Tibial nerve (tissue), 4 donors: ENCODE measurements around the gene PCDHGA11.

Experiments used
- EP300 ChIP-seq, 2 donors: sonication (generic); formaldehyde crosslinking; IDR thresholded peaks; one replicate each; pipeline ENCODE4 v1.6.1; 2017; ENCODE audit warnings: antibody characterized with exemption in 2 of 2, mild to moderate bottlenecking in 1 of 2
- POLR2A ChIP-seq, 2 donors: fragments of 450-650 bp; IDR thresholded peaks; one replicate each; pipeline ENCODE4 v1.6.1; 2017; ENCODE audit warnings: antibody characterized with exemption in 2 of 2, mild to moderate bottlenecking in 2 of 2, moderate library complexity in 2 of 2
- TF ChIP-seq, protein P1 (sequence below), 5 experiments: fragments of 200-600 bp in 3 of 5; fragments of 450-650 bp in 2 of 5; sonication (generic) in 3 of 5; IDR thresholded peaks; one replicate each; pipeline ENCODE4 v1.5.1; 2016 to 2019; ENCODE audit warnings: antibody characterized with exemption in 5 of 5, mild to moderate bottlenecking in 3 of 5, moderate library complexity in 2 of 5

DNA sequence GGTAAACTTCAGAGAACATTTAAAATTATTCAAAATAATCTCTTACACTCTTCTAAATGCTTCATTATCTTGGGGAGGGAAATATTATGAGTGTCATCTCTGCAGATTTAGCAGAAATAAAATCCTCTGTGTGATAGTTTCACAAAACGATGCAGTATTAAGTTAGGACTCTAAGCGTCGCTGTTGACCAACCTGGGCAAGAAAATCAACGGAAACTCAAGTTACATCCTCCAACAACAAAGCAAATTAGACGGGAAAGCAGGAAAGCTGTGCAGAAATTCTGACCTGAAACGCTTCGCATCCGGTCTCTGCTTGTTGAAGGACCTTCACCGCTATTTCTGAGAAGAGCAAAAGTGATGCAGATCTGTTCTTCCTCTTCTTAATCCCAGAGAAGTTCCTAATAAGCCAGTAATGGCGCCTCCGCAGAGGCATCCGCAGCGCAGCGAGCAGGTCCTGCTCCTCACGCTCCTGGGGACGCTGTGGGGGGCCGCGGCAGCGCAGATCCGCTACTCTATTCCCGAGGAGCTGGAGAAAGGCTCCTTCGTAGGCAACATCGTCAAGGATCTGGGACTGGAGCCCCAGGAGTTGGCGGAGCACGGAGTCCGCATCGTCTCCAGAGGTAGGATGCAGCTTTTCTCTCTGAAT, 47.1 kb upstream of the PCDHGA11 start, which contains the start of gene PCDHGA6:
- TF ChIP-seq, protein P1, sequence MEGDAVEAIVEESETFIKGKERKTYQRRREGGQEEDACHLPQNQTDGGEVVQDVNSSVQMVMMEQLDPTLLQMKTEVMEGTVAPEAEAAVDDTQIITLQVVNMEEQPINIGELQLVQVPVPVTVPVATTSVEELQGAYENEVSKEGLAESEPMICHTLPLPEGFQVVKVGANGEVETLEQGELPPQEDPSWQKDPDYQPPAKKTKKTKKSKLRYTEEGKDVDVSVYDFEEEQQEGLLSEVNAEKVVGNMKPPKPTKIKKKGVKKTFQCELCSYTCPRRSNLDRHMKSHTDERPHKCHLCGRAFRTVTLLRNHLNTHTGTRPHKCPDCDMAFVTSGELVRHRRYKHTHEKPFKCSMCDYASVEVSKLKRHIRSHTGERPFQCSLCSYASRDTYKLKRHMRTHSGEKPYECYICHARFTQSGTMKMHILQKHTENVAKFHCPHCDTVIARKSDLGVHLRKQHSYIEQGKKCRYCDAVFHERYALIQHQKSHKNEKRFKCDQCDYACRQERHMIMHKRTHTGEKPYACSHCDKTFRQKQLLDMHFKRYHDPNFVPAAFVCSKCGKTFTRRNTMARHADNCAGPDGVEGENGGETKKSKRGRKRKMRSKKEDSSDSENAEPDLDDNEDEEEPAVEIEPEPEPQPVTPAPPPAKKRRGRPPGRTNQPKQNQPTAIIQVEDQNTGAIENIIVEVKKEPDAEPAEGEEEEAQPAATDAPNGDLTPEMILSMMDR (IDR thresholded peaks at IDR 0.05): peak in 1 of 5 experiments; percentile 22
- TF ChIP-seq POLR2A (IDR thresholded peaks at IDR 0.05): no peak
- TF ChIP-seq EP300 (IDR thresholded peaks at IDR 0.05): no peak
